Hepatocyte (in vitro differentiated cells): ENCODE results near the gene MFSD2A. TPM values are rescaled to one million over a fixed set of nuclear protein-coding genes. Genes with fewer than 3 reads are reported as not detected.

Experiments
- DNase-seq: peaks from one replicate; pipeline ENCODE4 v3.0.0-alpha.2; 2016; ENCODE audit warnings: low spot score
- H2AFZ ChIP-seq: fragments of 200-600 bp; sonication (generic); 2 replicates; pipeline ENCODE4 v1.6.0; 2016; ENCODE audit warnings: antibody characterized with exemption, mild to moderate bottlenecking
- H3K27ac ChIP-seq: fragments of 200-600 bp; sonication (generic); 2 replicates; pipeline ENCODE4 v1.5.1; 2016; ENCODE audit warnings: mild to moderate bottlenecking
- H3K27me3 ChIP-seq: fragments of 200-600 bp; sonication (generic); 2 replicates; pipeline ENCODE4 v1.6.1; 2016
- H3K36me3 ChIP-seq: fragments of 200-600 bp; sonication (generic); replicated peaks from 2 replicates; pipeline ENCODE4 v1.5.1; 2016; ENCODE audit warnings: low read depth; ENCODE audit not compliant: insufficient read depth
- H3K4me1 ChIP-seq: fragments of 200-600 bp; sonication (generic); 2 replicates; pipeline ENCODE4 v1.5.1; 2016; ENCODE audit warnings: mild to moderate bottlenecking, moderate library complexity; ENCODE audit not compliant: insufficient read depth
- H3K4me2 ChIP-seq: fragments of 200-600 bp; sonication (generic); 2 replicates; pipeline ENCODE4 v1.6.0; 2016
- H3K4me3 ChIP-seq: fragments of 200-600 bp; sonication (generic); 2 replicates; pipeline ENCODE4 v1.5.1; 2016; ENCODE audit warnings: mild to moderate bottlenecking
- H3K79me2 ChIP-seq: fragments of 200-600 bp; sonication (generic); 2 replicates; pipeline ENCODE4 v1.6.0; 2017; ENCODE audit warnings: mild to moderate bottlenecking
- H3K9me2 ChIP-seq: fragments of 200-600 bp; sonication (generic); replicated peaks from 2 replicates; pipeline ENCODE4 v1.6.0; 2017; ENCODE audit warnings: mild to moderate bottlenecking; ENCODE audit not compliant: insufficient read depth
- H3K9me3 ChIP-seq: fragments of 200-600 bp; sonication (generic); 2 replicates; pipeline ENCODE4 v1.5.1; 2016; ENCODE audit warnings: low read depth, mild to moderate bottlenecking
- H4K20me1 ChIP-seq: fragments of 200-600 bp; sonication (generic); 2 replicates; pipeline ENCODE4 v1.6.0; 2016; ENCODE audit warnings: mild to moderate bottlenecking; ENCODE audit not compliant: insufficient read depth, poor library complexity, severe bottlenecking
- CTCF ChIP-seq: fragments of 200-600 bp; sonication (generic); IDR thresholded peaks from 2 replicates; pipeline ENCODE4 v1.5.1; 2016; ENCODE audit warnings: antibody characterized with exemption, mild to moderate bottlenecking; ENCODE audit not compliant: poor library complexity
- EZH2 ChIP-seq: fragments of 200-600 bp; sonication (generic); IDR thresholded peaks from 2 replicates; pipeline ENCODE4 v1.6.1; 2016; ENCODE audit warnings: antibody characterized with exemption, mild to moderate bottlenecking, borderline replicate concordance
- EZH2phosphoT487 ChIP-seq: fragments of 200-600 bp; sonication (generic); IDR thresholded peaks from one replicate; pipeline ENCODE4 v1.6.1; 2018; ENCODE audit warnings: antibody characterized with exemption, mild to moderate bottlenecking, low read depth, moderate library complexity; ENCODE audit not compliant: unreplicated experiment, severe bottlenecking
- WGBS: methylation state at CpG from one replicate; pipeline ENCODE4 v1.1.6; 2016; ENCODE audit warnings: low lambda C conversion rate; ENCODE audit errors: missing lambda C conversion rate; 5-methylcytosine and 5-hydroxymethylcytosine counted together
- polyA plus RNA-seq: library from polyadenylated mRNA; unstranded; fragments of >200 nt; fragmentation: Nextera tagmentation; extraction: Ambion mirVana; gene quantifications from 2 replicates; pipeline ENCODE4 v1.2.1, GENCODE V29; 2016
- small RNA-seq: library from RNA; depleted of rRNA; stranded (forward); fragments of <200 nt; gene quantifications from one replicate; pipeline ENCODE3, GENCODE V24; 2014
- total RNA-seq: library from RNA; depleted of rRNA; stranded (reverse); fragments of >200 nt; gene quantifications from 2 replicates; pipeline ENCODE4 v1.2.3, GENCODE V29; 2014

Gene MFSD2A
- total and polyA plus RNA-seq, 2 experiments from 2014 or later = 4.8 to 9.8 TPM

- no peak overlapping the region for H2AFZ ChIP-seq
- no peaks in the 10 kb centered on the region for H3K36me3 ChIP-seq
- 74% methylated on average over 10 of the region's 10 CpGs for WGBS
- H3K27ac ChIP-seq = no peak overlapping the region
- no peak for DNase-seq
- H3K9me2 ChIP-seq = no peaks in the 10 kb centered on the region
- no peaks in the 10 kb centered on the region for H4K20me1 ChIP-seq
- no peaks in the 10 kb centered on the region for H3K27me3 ChIP-seq
- no peak overlapping the region for H3K4me3 ChIP-seq
- H3K79me2 ChIP-seq = no peaks in the 10 kb centered on the region
- TF ChIP-seq EZH2phosphoT487 (no peak), EZH2 (no peak), CTCF (no peak)
- H3K9me3 ChIP-seq = no peaks in the 10 kb centered on the region
- no peaks in the 10 kb centered on the region for H3K4me1 ChIP-seq
- H3K4me2 ChIP-seq = no peak overlapping the region
Observed at GRCh38 chr1:40014812-40015594, 60.1 kb downstream of the MFSD2A start.

- Histone ChIP-seq H3K79me2 (no peaks in the 10 kb centered on the region), H4K20me1 (no peaks in the 10 kb centered on the region), H3K9me2 (no peaks in the 10 kb centered on the region), H3K9me3 (no peaks in the 10 kb centered on the region), H3K4me2 (no peak overlapping the region), H3K27me3 (no peaks in the 10 kb centered on the region), H3K4me3 (no peak overlapping the region), H3K4me1 (no peaks in the 10 kb centered on the region), H3K27ac (no peak overlapping the region), H2AFZ (no peak overlapping the region), H3K36me3 (no peaks in the 10 kb centered on the region)
- DNase-seq = no peak
- TF ChIP-seq CTCF = no peak
- TF ChIP-seq EZH2phosphoT487 = no peak
- no peak for TF ChIP-seq EZH2
- 75% methylated on average over 5 of the region's 5 CpGs for WGBS
Observed at GRCh38 chr1:40017951-40018575, 63.1 kb downstream of the MFSD2A start.

Small RNAs within 50 kb of the gene (small RNA-seq; reads per million reads assigned to genes)
- gene RF00019 = not detected

Other genes starting within 250 kb of the MFSD2A start
- 35.5 and 42.6 TPM in 2 replicates for gene PPIE, start 216.3 kb upstream of the MFSD2A start, total RNA-seq
- 61.2 and 77.3 TPM in 2 replicates for gene PPIE, start 216.3 kb upstream of the MFSD2A start, polyA plus RNA-seq
- gene OXCT2, start 183.8 kb upstream of the MFSD2A start, total RNA-seq = 0.60 and 1.8 TPM in 2 replicates
- 0.25 and 0.39 TPM in 2 replicates for gene OXCT2, start 183.8 kb upstream of the MFSD2A start, polyA plus RNA-seq
- gene BMP8B, start 166.3 kb upstream of the MFSD2A start, total RNA-seq = 5.5 and 7.6 TPM in 2 replicates
- gene BMP8B, start 166.3 kb upstream of the MFSD2A start, polyA plus RNA-seq = 1.9 and 3.1 TPM in 2 replicates
- 17.2 and 20.0 TPM in 2 replicates for gene TRIT1, start 71.6 kb upstream of the MFSD2A start, total RNA-seq
- 16.6 and 19.7 TPM in 2 replicates for gene TRIT1, start 71.6 kb upstream of the MFSD2A start, polyA plus RNA-seq
- 6.3 and 10.6 TPM in 2 replicates for gene MYCL, start 53.2 kb upstream of the MFSD2A start, total RNA-seq
- gene MYCL, start 53.2 kb upstream of the MFSD2A start, polyA plus RNA-seq = 7.3 and 7.8 TPM in 2 replicates
- gene CAP1, start 85.6 kb downstream of the MFSD2A start, total RNA-seq = 186 and 191 TPM in 2 replicates
- gene CAP1, start 85.6 kb downstream of the MFSD2A start, polyA plus RNA-seq = 189 and 191 TPM in 2 replicates
- 64.2 and 86.5 TPM in 2 replicates for gene PPT1, start 142.1 kb downstream of the MFSD2A start, total RNA-seq
- 78.0 and 80.2 TPM in 2 replicates for gene PPT1, start 142.1 kb downstream of the MFSD2A start, polyA plus RNA-seq
- gene RLF, start 206.2 kb downstream of the MFSD2A start, total RNA-seq = 17.4 and 18.8 TPM in 2 replicates
- 3.9 and 5.6 TPM in 2 replicates for gene RLF, start 206.2 kb downstream of the MFSD2A start, polyA plus RNA-seq